SK-N-SH (cell line): ENCODE results near the gene WARS2. TPM values are rescaled to one million over a fixed set of nuclear protein-coding genes. Genes with fewer than 3 reads are reported as not detected.

Experiments
- CTCF ChIA-PET: fragments of 300-600, 350-600 bp; formaldehyde crosslinking; extraction: SDS; loops from one replicate; lab custom pipeline; 2021; lab: Yijun Ruan, JAX
- POLR2A ChIA-PET: fragments of 350-600 bp; sonication (Branson Sonifier 250); formaldehyde crosslinking; extraction: SDS; loops from one replicate; lab custom pipeline; 2020; ENCODE audit warnings: antibody characterized with exemption, inconsistent platforms; lab: Yijun Ruan, JAX
- DNase-seq: peaks from one replicate; pipeline ENCODE4 v3.0.0; 2012
- H2AFZ ChIP-seq: fragments of 200-600 bp; sonication (generic); 2 replicates; pipeline ENCODE4 v1.8.1; 2016; ENCODE audit warnings: antibody characterized with exemption, mild to moderate bottlenecking, low read depth
- H3F3A ChIP-seq: fragments of 200-600 bp; sonication (generic); replicated peaks from 2 replicates; pipeline ENCODE3; 2016; ENCODE audit warnings: antibody characterized with exemption, mild to moderate bottlenecking; ENCODE audit not compliant: insufficient read depth
- H3K27ac ChIP-seq, 2 experiments: fragments of 200-500 bp in 1 of 2; fragments of 200-600 bp in 1 of 2; sonication (Bioruptor generic) in 1 of 2; sonication (generic), shearing (Covaris generic) in 1 of 2; 2 replicates each; pipeline versions ENCODE4 v1.5.1 to v1.6.1; 2014 to 2016; ENCODE audit warnings: low read depth in 2 of 2, inconsistent platforms in 1 of 2, low read length in 1 of 2, mild to moderate bottlenecking in 1 of 2, mixed read lengths in 1 of 2
- H3K27me3 ChIP-seq: fragments of 200-600 bp; sonication (generic), shearing (Covaris generic); 2 replicates; pipeline ENCODE4 v1.6.1; 2016; ENCODE audit warnings: mixed run types; ENCODE audit not compliant: insufficient read depth
- H3K36me3 ChIP-seq, 2 experiments: fragments of 200-500 bp in 1 of 2; fragments of 200-600 bp in 1 of 2; sonication (Bioruptor generic) in 1 of 2; sonication (generic) in 1 of 2; replicated peaks in 1 of 2; 2 replicates each; pipeline versions ENCODE3 to v1.5.1; 2014 to 2016; ENCODE audit warnings: low read length in 1 of 2, mild to moderate bottlenecking in 1 of 2; ENCODE audit not compliant: insufficient read depth in 2 of 2, control insufficient read depth in 1 of 2
- H3K4me1 ChIP-seq, 2 experiments: fragments of 200-500 bp in 1 of 2; fragments of 200-600 bp in 1 of 2; sonication (Bioruptor generic) in 1 of 2; sonication (generic), shearing (Covaris generic) in 1 of 2; 2 replicates each; pipeline versions ENCODE4 v1.5.1 to v1.6.1; 2014 to 2016; ENCODE audit warnings: low read depth in 1 of 2, low read length in 1 of 2, mixed run types in 1 of 2; ENCODE audit not compliant: insufficient read depth in 2 of 2, control insufficient read depth in 1 of 2
- H3K4me2 ChIP-seq: fragments of 200-600 bp; sonication (generic), shearing (Covaris generic); 2 replicates; pipeline ENCODE4 v1.6.1; 2017; ENCODE audit warnings: mixed run types
- H3K4me3 ChIP-seq, 2 experiments: fragments of 200-500 bp in 1 of 2; fragments of 200-600 bp in 1 of 2; sonication (Bioruptor generic) in 1 of 2; sonication (generic), shearing (Covaris generic) in 1 of 2; 2 replicates each; pipeline versions ENCODE4 v1.5.1 to v1.8.1; 2014 to 2016; ENCODE audit warnings: low read depth in 2 of 2, inconsistent platforms in 1 of 2, low read length in 1 of 2, mild to moderate bottlenecking in 1 of 2, mixed read lengths in 1 of 2, moderate library complexity in 1 of 2
- H3K79me2 ChIP-seq: fragments of 200-600 bp; sonication (generic); 2 replicates; pipeline ENCODE4 v1.8.1; 2017; ENCODE audit warnings: mild to moderate bottlenecking; ENCODE audit not compliant: insufficient read depth
- H3K9ac ChIP-seq: fragments of 200-600 bp; sonication (generic); 2 replicates; pipeline ENCODE4 v1.6.1; 2017; ENCODE audit warnings: mixed run types
- H3K9me2 ChIP-seq: fragments of 200-600 bp; sonication (generic); 2 replicates; pipeline ENCODE4 v1.6.1; 2017; ENCODE audit warnings: mixed run types
- H3K9me3 ChIP-seq: fragments of 200-600 bp; sonication (generic); 2 replicates; pipeline ENCODE4 v1.6.1; 2017; ENCODE audit warnings: mixed run types, mild to moderate bottlenecking, moderate library complexity
- H4K20me1 ChIP-seq: fragments of 200-600 bp; sonication (generic); 2 replicates; pipeline ENCODE4 v1.6.1; 2017; ENCODE audit warnings: mild to moderate bottlenecking, mixed run types; ENCODE audit not compliant: insufficient read depth
- EZH2phosphoT487 ChIP-seq: fragments of 200-600 bp; sonication (generic); IDR thresholded peaks from 2 replicates; pipeline ENCODE4 v1.6.1; 2017; ENCODE audit warnings: low read depth, mixed run types, mild to moderate bottlenecking, antibody characterized with exemption, moderate library complexity, borderline replicate concordance
- FOSL2 ChIP-seq: IDR thresholded peaks from 2 replicates; pipeline ENCODE4 v1.4.0; 2012; ENCODE audit warnings: low read depth, mild to moderate bottlenecking, moderate library complexity, borderline replicate concordance
- FOXM1 ChIP-seq: IDR thresholded peaks from 2 replicates; pipeline ENCODE4 v1.4.0; 2012; ENCODE audit warnings: low read depth, mild to moderate bottlenecking
- MEF2A ChIP-seq: IDR thresholded peaks from 2 replicates; pipeline ENCODE4 v1.4.0; 2012; ENCODE audit warnings: low read depth, borderline replicate concordance
- MXI1 ChIP-seq: IDR thresholded peaks from 2 replicates; pipeline ENCODE4 v1.6.1; 2012; ENCODE audit warnings: mild to moderate bottlenecking, low read depth, low read length, improper control_type of control experiment
- NFIC ChIP-seq: IDR thresholded peaks from 2 replicates; pipeline ENCODE4 v1.4.0; 2012; ENCODE audit warnings: borderline replicate concordance
- NRF1 ChIP-seq: IDR thresholded peaks from 2 replicates; pipeline ENCODE4 v1.6.1; 2012; ENCODE audit warnings: low read depth, mild to moderate bottlenecking, low read length
- POLR2AphosphoS5 ChIP-seq: IDR thresholded peaks from 2 replicates; pipeline ENCODE4 v1.6.1; 2012; ENCODE audit warnings: low read depth, low read length
- RAD21 ChIP-seq: IDR thresholded peaks from 2 replicates; pipeline ENCODE4 v1.6.1; 2012; ENCODE audit warnings: mild to moderate bottlenecking, low read length
- RFX5 ChIP-seq: IDR thresholded peaks from 2 replicates; pipeline ENCODE4 v1.6.1; 2012; ENCODE audit warnings: mild to moderate bottlenecking, improper control_type of control experiment, low read length
- SIN3A ChIP-seq: IDR thresholded peaks from 2 replicates; pipeline ENCODE4 v1.6.1; 2012; ENCODE audit warnings: low read depth, mild to moderate bottlenecking, low read length, moderate library complexity, borderline replicate concordance
- TAF1 ChIP-seq: IDR thresholded peaks from 2 replicates; pipeline ENCODE4 v1.6.1; 2012; ENCODE audit warnings: low read depth, mild to moderate bottlenecking, low read length, moderate library complexity, borderline replicate concordance
- YY1 ChIP-seq: IDR thresholded peaks from 2 replicates; pipeline ENCODE4 v1.4.0; 2012; ENCODE audit warnings: low read depth, mild to moderate bottlenecking
- WGBS: methylation state at CpG from one replicate; pipeline ENCODE4 v1.1.6; 2017; ENCODE audit warnings: low lambda C conversion rate; 5-methylcytosine and 5-hydroxymethylcytosine counted together
- polyA plus RNA-seq, 3 experiments: library from polyadenylated mRNA; depleted of rRNA; stranded (reverse); fragments of >200 nt; gene quantifications; 2 replicates each; pipeline ENCODE4 v1.2.3, GENCODE V29; 2012
- TF ChIP-seq, protein P1 (sequence below): IDR thresholded peaks from 2 replicates; pipeline ENCODE4; 2012

WARS2 gene
- polyA plus RNA-seq, 1 of the 3 experiments (the other 2 are of a cell fraction), result 4.8 TPM

DNA sequence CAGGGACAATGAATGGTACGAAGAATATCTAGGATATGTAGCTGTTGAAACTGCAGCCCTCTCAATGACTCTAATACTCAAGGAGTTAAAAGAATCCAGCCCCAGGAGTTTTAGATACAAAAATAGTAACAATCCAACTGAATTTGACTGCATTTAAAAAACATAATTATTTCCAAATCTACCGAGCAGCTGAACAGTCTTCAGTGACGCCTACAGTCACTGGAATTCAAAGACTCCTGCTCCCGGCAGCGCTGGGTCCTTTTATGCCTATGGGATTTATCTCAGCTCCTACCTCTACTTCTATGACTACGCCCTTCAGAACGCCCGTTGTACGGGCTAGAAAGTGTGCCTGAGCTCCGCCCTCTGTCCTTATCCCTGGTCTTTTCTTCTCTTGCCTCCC lies 55.7 kb downstream of the WARS2 start:
- H3K9me2 ChIP-seq, result no peaks in the 10 kb centered on the region
- no peaks in the 10 kb centered on the region for H3K9me3 ChIP-seq
- no peak for TF ChIP-seq POLR2AphosphoS5
- TF ChIP-seq, protein P1, sequence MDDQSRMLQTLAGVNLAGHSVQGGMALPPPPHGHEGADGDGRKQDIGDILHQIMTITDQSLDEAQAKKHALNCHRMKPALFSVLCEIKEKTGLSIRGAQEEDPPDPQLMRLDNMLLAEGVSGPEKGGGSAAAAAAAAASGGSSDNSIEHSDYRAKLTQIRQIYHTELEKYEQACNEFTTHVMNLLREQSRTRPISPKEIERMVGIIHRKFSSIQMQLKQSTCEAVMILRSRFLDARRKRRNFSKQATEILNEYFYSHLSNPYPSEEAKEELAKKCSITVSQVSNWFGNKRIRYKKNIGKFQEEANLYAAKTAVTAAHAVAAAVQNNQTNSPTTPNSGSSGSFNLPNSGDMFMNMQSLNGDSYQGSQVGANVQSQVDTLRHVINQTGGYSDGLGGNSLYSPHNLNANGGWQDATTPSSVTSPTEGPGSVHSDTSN, result no peak
- TF ChIP-seq RFX5, result no peak
- no peak for TF ChIP-seq FOSL2
- TF ChIP-seq RAD21, result no peak
- ChIA-PET CTCF (interaction anchor here (1.0 kb wide), 1 partner anchor 13 kb away, joined by 3 read pairs; no protein-coding TSS in a partner anchor), POLR2A (no interaction called here)
- no peak for DNase-seq
- no peaks in the 10 kb centered on the region for H3K27me3 ChIP-seq
- H2AFZ ChIP-seq, result no peak overlapping the region
- no peak overlapping the region for H3K4me2 ChIP-seq
- no peaks in the 10 kb centered on the region for H3K36me3 ChIP-seq
- 0 out of 4 replicates have a peak, but pooled peaks cover 0 to 5% of the 10 kb centered on the region in 2 experiments for H3K4me1 ChIP-seq
- WGBS, result 94% methylated on average over 10 of the region's 10 CpGs
- H3K9ac ChIP-seq, result no peak overlapping the region
- no peak overlapping the region for H3K27ac ChIP-seq
- no peak overlapping the region for H3K4me3 ChIP-seq
- no peaks in the 10 kb centered on the region for H3K79me2 ChIP-seq
- no peaks in the 10 kb centered on the region for H4K20me1 ChIP-seq
- H3F3A ChIP-seq, result peaks cover 3% of the 10 kb centered on the region

DNA sequence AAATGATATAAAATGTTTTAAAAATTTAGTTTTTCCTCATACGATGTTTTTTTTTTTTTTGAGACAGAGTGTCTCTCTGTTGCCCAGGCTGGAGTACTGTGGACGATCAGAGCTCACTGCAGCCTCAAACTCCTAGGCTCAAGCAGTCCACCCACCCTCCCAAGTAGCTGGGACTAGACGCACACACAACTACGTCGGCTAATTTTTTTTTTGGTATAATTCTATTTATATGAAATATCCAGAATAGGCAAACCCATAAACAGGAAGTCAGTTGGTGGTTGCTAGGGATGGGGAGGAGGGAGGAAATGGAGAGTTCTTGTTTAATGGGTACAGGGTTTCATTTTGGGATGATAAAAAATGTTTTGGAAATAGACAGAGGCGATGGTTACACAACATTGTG lies 56.5 kb downstream of the WARS2 start:
- WGBS, result 92% methylated on average over 6 of the region's 6 CpGs
- H3K27me3 ChIP-seq, result no peaks in the 10 kb centered on the region
- POLR2A ChIA-PET, result no interaction called here

DNA sequence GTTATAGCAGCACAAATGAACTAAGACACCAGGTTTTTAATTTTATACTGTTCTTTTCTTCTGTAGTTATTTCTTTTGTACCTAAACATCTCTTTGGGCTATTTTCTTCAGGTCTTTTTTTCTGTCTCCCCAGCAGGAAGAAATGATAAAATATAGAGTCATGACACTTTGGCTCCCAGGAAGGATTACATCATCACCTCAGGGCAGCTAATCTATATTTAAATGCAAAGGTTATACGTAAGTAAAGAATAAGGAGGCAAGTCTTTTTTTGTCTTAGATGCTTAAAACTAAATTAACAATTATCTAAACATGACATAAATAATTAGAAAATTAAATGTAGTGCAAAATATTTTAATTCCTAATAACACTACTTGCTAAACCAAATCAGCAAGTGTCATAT lies 57.0 kb downstream of the WARS2 start:
- Histone ChIP-seq H3K27ac (no peak overlapping the region), H3K79me2 (no peaks in the 10 kb centered on the region), H4K20me1 (no peaks in the 10 kb centered on the region), H3F3A (peaks cover 3% of the 10 kb centered on the region), H3K9ac (no peak overlapping the region), H3K4me1 (0 out of 4 replicates have a peak, but pooled peaks cover 0 to 5% of the 10 kb centered on the region in 2 experiments), H3K9me3 (no peaks in the 10 kb centered on the region), H3K9me2 (no peaks in the 10 kb centered on the region), H3K27me3 (no peaks in the 10 kb centered on the region)
- DNase-seq, result no peak
- POLR2A ChIA-PET, result no interaction called here
- CTCF ChIA-PET, result interaction anchor here (0.5 kb wide), 1 partner anchor 22 kb away, joined by 3 read pairs; no protein-coding TSS in a partner anchor
- TF ChIP-seq EZH2phosphoT487 (no peak), YY1 (no peak), SIN3A (no peak), FOXM1 (no peak), MXI1 (no peak)
- TF ChIP-seq, protein P1, result no peak
- TF ChIP-seq, all 33 proteins: peak for 0
- WGBS, result 83% methylated on average over 1 of the region's 1 CpG
- Histone ChIP-seq H3K36me3 (no peaks in the 10 kb centered on the region), H3K4me2 (no peak overlapping the region), H2AFZ (no peak overlapping the region), H3K4me3 (no peak overlapping the region)

More for the DNA sequence above, 56.5 kb downstream of the WARS2 start:
- Histone ChIP-seq H3K4me3 (no peak overlapping the region), H3K27ac (no peak overlapping the region), H3K9ac (no peak overlapping the region), H3K79me2 (no peaks in the 10 kb centered on the region), H2AFZ (no peak overlapping the region), H3K4me1 (0 out of 4 replicates have a peak, but pooled peaks cover 0 to 5% of the 10 kb centered on the region in 2 experiments), H3K9me2 (no peaks in the 10 kb centered on the region), H3F3A (peaks cover 3% of the 10 kb centered on the region), H3K9me3 (no peaks in the 10 kb centered on the region), H4K20me1 (no peaks in the 10 kb centered on the region), H3K36me3 (no peaks in the 10 kb centered on the region), H3K4me2 (no peak overlapping the region)
- TF ChIP-seq RAD21 (no peak), NRF1 (no peak), MEF2A (no peak), NFIC (no peak), TAF1 (no peak)
- CTCF ChIA-PET, result interaction anchor here (0.5 kb wide), 1 partner anchor 22 kb away, joined by 3 read pairs; no protein-coding TSS in a partner anchor
- DNase-seq, result no peak
